HG03354 (cell line): ENCODE measurements around the gene IRF9.

Experiments used
- ATAC-seq: cut with Tn5 transposase; IDR thresholded peaks from one replicate; pipeline ENCODE4 v1.9.1; 2021; ENCODE audit warnings: mild to moderate bottlenecking; ENCODE audit not compliant: unreplicated experiment, poor library complexity, severe bottlenecking

Gene IRF9

GRCh38 chr14:24146453-24146977 lies 14.6 kb upstream of the IRF9 start, which contains the start of gene PSME2:
TSS of gene PSME2 (minus strand) at chr14:24146610. CDS start at chr14:24146581, 29 bp downstream.
- ATAC-seq = peak; percentile 69

DNA sequence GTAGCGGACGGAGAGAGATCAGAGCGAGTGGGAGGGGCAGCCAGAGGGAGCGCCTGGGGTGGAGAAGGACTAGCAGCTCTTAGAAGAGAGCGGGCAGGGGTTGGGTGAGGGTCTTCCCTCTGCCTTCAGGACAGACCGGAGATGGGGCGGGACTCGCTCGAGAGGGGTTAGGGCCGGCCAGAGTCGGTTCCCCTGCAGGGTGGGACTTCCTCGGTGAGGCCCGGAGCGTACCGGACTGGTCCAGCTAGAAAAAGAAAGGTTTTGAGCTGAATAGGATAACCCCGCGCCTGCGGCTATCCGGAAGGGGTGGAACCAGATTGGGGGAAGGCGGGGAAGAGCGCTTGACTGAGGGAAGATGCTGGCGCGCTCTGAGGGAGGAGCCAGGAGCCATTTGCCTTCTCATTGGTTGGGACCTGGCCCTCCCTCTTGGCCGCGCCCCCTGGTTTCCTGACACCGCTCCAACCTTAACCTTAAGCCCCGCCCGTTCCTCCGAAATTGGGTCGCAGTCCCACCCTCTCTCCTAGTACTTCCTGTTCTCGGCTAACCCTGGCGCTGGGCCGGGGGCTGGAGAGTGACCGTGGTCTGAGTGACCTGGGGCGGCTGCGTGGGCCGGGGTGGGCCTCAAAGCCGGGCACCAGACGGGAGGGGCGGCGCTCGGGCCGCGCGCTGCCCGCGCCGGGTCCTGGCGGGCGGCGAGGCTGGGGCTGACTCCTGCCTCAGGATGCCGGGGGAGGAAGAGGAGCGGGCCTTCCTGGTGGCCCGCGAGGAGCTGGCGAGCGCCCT lies 13.9 kb upstream of the IRF9 start, which contains the start of gene RNF31:
RNF31 (plus strand) TSS at position 521 of the 783 bp plus-strand sequence; CDS start at position 722, 201 bp downstream.
- peak; percentile 86 for ATAC-seq

DNA sequence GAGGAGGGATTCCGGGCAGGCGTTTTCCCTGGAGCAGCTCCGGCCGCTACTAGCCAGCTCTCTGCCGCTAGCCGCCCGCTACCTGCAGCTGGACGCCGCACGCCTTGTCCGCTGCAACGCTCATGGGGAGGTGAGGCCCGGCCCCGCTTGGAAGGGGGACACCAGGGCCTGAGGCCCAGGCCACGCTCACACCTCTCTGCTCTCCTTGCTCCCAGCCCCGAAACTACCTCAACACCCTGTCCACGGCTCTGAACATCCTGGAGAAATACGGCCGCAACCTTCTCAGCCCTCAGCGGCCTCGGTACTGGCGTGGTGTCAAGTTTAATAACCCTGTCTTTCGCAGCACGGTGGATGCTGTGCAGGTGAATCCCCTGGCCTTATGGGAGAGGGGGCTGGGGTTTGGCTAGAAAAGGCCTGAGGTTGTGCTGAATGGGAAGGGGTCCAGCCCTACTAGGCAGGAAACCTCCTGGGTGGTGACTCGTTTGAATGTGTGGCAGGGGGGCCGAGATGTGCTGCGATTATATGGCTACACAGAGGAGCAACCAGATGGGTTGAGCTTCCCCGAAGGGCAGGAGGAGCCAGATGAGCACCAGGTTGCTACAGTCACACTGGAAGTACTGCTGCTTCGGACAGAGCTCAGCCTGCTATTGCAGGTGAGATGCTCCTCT lies 13.2 kb upstream of the IRF9 start:
- no peak for ATAC-seq

GRCh38 chr14:24149302-24149969 lies 11.6 kb upstream of the IRF9 start:
- ATAC-seq = no peak

GRCh38 chr14:24150061-24150460 lies 11.0 kb upstream of the IRF9 start:
- no peak for ATAC-seq

DNA sequence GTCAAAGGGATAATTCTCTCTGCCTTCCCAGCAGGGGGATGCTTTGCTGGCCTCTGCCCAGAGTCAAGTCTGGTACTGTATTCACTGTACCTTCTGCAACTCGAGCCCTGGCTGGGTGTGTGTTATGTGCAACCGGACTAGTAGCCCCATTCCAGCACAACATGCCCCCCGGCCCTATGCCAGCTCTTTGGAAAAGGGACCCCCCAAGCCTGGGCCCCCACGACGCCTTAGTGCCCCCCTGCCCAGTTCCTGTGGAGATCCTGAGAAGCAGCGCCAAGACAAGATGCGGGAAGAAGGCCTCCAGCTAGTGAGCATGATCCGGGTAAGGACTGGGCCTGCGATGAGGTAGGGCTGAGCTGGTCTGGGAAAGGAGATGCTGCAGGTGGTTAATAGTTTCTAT lies 10.5 kb upstream of the IRF9 start:
- no peak for ATAC-seq

GRCh38 chr14:24150993-24151392 lies 10.1 kb upstream of the IRF9 start:
- no peak for ATAC-seq

- ATAC-seq = no peak
Measured at GRCh38 chr14:24151404-24152080, 9.5 kb upstream of the IRF9 start.

DNA sequence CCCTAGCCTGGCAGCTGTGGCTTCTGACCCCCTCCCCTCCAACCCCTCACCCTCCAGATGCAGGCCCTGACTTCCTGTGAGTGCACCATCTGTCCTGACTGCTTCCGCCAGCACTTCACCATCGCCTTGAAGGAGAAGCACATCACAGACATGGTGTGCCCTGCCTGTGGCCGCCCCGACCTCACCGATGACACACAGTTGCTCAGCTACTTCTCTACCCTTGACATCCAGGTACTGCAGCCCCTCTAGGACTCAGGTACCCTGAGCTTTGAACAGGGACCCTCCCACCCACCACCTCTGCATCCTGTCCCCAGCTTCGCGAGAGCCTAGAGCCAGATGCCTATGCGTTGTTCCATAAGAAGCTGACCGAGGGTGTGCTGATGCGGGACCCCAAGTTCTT lies 6.0 kb upstream of the IRF9 start:
- no peak for ATAC-seq

DNA sequence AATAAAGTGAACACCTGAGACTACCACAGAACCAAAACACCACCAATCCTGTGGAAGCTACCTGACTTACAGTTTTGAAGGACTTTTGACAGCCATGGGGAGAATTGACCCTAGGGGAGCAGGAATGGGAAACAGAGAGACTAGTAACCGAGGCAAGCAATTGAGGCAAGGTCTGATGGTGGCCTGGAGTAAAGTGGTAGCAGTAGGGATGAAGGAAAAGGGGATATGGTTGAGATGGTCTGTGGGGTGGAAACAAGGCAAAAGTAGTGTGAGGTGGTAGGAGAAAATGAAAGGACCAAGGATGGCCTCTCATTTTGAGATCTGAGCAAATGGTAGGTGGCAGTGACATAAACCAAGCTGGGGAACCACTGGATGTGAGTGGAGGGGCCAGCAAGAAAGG lies 4.2 kb upstream of the IRF9 start:
- no peak for ATAC-seq

DNA sequence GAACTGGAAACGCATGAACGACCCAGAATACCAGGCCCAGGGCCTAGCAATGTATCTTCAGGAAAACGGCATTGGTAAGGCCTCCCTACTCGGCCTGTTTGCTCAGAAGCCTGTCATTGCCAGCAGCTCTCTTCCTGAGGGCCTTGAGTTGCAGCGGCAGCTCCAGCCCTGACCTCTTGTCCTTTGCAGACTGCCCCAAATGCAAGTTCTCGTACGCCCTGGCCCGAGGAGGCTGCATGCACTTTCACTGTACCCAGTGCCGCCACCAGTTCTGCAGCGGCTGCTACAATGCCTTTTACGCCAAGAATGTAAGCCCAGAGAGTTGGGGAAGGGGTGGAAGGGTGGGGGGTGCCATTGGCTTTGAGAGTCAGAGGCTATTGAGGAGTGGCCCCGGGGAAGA lies 3.7 kb upstream of the IRF9 start:
- ATAC-seq = no peak

DNA sequence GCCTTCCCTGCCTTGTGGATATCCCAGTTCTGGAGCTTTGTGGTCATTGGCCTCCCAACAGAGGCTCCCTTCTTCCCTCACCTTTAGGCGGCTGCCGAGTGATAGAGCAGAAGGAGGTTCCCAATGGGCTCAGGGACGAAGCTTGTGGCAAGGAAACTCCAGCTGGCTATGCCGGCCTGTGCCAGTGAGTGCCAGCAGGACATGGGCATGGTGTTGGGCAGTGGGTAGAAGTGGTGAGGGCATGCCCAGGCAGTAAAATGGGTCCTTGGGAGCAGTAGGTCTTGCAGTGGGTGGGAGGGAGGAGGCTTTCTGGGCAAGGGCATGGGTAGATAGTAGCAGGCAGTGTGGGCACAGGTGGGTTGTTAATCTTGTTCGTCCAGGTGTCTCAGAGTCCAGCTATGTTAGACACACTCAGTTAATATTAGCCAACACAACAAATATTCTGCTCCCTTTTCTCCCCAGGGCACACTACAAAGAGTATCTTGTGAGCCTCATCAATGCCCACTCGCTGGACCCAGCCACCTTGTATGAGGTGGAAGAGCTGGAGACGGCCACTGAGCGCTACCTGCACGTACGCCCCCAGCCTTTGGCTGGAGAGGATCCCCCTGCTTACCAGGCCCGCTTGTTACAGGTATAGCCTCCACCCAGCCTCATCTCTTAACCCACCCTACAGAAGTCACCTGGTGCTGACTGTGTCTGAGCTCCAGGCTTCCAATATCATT lies 1.1 kb upstream of the IRF9 start:
- no peak for ATAC-seq

- ATAC-seq = no peak
Measured at GRCh38 chr14:24160499-24160849, 591 bp upstream of the IRF9 start.

GRCh38 chr14:24162093-24162492 lies 1.0 kb downstream of the IRF9 start:
- no peak for ATAC-seq

- no peak for ATAC-seq
Measured at GRCh38 chr14:24164518-24164991, 3.5 kb downstream of the IRF9 start.

GRCh38 chr14:24165785-24166184 lies 4.7 kb downstream of the IRF9 start:
- no peak for ATAC-seq

- ATAC-seq = no peak
Measured at GRCh38 chr14:24167469-24168114, 6.5 kb downstream of the IRF9 start.

DNA sequence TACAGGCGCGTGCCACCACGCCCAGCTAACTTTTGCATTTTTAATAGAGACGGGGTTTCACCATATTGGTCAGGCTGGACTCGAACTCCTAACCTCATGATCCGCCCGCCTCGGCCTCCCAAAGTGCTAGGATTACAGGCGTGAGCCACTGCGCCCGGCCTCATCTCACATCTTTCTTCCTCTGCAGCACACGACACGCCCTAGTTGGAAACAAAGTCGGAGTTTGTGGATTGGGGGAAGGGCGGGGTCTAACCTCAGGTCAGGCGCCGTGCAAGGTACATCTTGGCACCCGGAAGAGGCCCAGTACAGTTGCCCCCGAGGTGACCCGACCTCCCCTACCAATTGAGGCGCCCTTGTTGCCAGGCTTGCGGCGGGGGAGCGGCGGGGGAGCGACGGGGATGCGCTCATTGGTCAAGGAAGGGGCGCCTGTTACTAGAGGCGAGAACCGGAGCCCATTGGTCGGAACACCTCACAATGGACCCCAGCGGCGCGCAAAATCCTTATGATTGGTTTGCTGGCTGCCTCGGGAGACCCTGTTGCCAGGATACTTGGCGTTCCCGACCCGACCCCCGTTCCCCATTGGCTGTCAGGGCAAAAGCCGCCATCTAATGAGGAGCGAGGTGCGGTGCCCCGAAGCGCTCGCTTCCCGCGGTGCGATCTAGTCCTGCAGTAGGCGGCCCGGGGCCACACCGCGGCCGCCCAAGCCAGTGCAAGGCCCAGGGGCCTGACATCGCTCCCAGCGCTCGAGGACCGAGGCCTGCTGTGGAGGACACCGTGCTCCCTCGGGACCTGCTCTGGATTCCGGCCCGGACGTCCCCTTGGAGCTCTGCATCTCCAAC lies 10.6 kb downstream of the IRF9 start, which contains the start of gene REC8:
REC8 (plus strand) TSS at position 659 of the 839 bp plus-strand sequence. CDS start 473 bp downstream, outside the sequence.
- ATAC-seq = peak; percentile 88
